ENCODE results near the gene HNF1B. TPM values are rescaled to one million over a fixed set of nuclear protein-coding genes. Genes with fewer than 3 reads are reported as not detected.

Gene HNF1B
- total RNA-seq, 4 donors from 2014 or later: 0.29 to 1.5 TPM; not detected in 2

GRCh38 chr17:37713028-37713431 lies 31.8 kb downstream of the HNF1B start:
- TF ChIP-seq CTCF (IDR thresholded peaks at IDR 0.05): no peak
- TF ChIP-seq POLR2A (IDR thresholded peaks at IDR 0.05): no peak
- no peaks in the 10 kb centered on the region for H3K9me3 ChIP-seq
- no peaks in the 10 kb centered on the region for H3K27me3 ChIP-seq
- DNase-seq: no peak
- no peak overlapping the region for H3K27ac ChIP-seq
- intact Hi-C loops (cut with DNase I; ENCODE audit: low total_unique reads): no loop called here
- H3K36me3 ChIP-seq: no peaks in the 10 kb centered on the region
- no peak overlapping the region for H3K4me3 ChIP-seq
- no peaks in the 10 kb centered on the region for H3K4me1 ChIP-seq

DNA sequence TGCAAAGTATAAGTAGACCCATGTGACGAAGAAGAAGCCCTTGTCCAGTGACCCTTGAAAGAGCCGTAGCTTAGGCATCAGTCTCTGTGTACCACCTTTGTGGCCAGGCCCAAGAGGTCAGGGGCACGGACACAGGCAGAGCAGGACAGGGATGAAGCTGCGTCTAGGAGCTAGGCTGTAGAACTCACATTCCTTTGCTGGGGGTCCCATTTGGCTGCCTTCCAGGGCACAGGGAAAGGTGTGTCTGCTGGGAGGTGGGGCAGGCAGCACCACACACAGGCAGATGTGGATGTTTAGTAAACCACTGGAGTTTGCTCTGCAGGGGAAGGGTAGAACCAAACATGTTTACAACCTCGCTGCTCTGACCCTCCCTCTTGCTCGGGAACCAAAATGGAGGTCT lies 33.7 kb downstream of the HNF1B start:
- H3K9me3 ChIP-seq: no peaks in the 10 kb centered on the region
- intact Hi-C loops (cut with DNase I; ENCODE audit: low total_unique reads): no loop called here
- H3K4me3 ChIP-seq: no peak overlapping the region
- H3K36me3 ChIP-seq: no peaks in the 10 kb centered on the region
- DNase-seq: no peak
- no peaks in the 10 kb centered on the region for H3K4me1 ChIP-seq
- no peak overlapping the region for H3K27ac ChIP-seq
- TF ChIP-seq POLR2A (IDR thresholded peaks at IDR 0.05) (no peak), CTCF (IDR thresholded peaks at IDR 0.05) (no peak)
- H3K27me3 ChIP-seq: no peaks in the 10 kb centered on the region

- Histone ChIP-seq H3K4me1 (no peaks in the 10 kb centered on the region), H3K36me3 (no peaks in the 10 kb centered on the region), H3K27ac (no peak overlapping the region), H3K9me3 (no peaks in the 10 kb centered on the region), H3K4me3 (no peak overlapping the region), H3K27me3 (no peaks in the 10 kb centered on the region)
- TF ChIP-seq CTCF (IDR thresholded peaks at IDR 0.05) (no peak), POLR2A (IDR thresholded peaks at IDR 0.05) (no peak)
- no peak for DNase-seq
- intact Hi-C loops (cut with DNase I; ENCODE audit: low total_unique reads): no loop called here
Measured at GRCh38 chr17:37710344-37710886, 34.4 kb downstream of the HNF1B start.

DNA sequence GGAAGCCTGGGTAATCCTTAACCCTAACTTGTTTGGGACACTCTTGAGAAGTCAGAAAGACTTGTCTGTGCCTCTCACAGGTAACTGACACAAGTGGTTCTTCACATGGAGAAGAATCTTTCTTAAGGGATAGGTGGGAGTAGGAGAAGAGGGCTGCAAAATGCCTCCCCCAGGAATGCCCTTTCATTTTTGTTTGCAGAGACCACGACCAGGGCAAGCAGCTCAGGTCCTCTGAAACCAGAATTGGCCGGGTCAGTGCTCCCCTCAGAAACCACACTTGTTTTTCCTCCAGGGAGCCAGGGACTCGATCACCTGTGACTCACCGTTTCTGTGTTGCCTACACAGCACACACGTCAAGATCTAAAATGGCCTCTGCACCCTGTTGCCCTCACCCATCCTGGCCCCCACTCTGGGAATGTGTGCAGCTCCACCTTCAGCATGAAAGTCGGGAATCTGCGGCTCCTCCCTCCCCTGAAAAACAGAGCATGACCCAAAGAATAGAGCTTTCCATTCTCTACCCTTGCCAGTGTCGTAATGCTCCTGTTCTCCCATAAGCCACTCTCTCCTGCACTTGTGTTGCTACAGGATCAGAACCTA lies 36.1 kb downstream of the HNF1B start:
- no peaks in the 10 kb centered on the region for H3K27me3 ChIP-seq
- no peaks in the 10 kb centered on the region for H3K36me3 ChIP-seq
- no peaks in the 10 kb centered on the region for H3K4me1 ChIP-seq
- TF ChIP-seq CTCF (IDR thresholded peaks at IDR 0.05) (no peak), POLR2A (IDR thresholded peaks at IDR 0.05) (no peak)
- no peak for DNase-seq
- H3K9me3 ChIP-seq: no peaks in the 10 kb centered on the region
- intact Hi-C loops (cut with DNase I; ENCODE audit: low total_unique reads): no loop called here
- H3K4me3 ChIP-seq: no peak overlapping the region
- no peak overlapping the region for H3K27ac ChIP-seq

- Histone ChIP-seq H3K27ac (no peak overlapping the region), H3K4me1 (no peaks in the 10 kb centered on the region), H3K36me3 (no peaks in the 10 kb centered on the region), H3K4me3 (no peak overlapping the region), H3K27me3 (no peaks in the 10 kb centered on the region), H3K9me3 (no peaks in the 10 kb centered on the region)
- no peak for TF ChIP-seq CTCF (IDR thresholded peaks at IDR 0.05)
- DNase-seq: no peak
- intact Hi-C loops (cut with DNase I; ENCODE audit: low total_unique reads): no loop called here
Measured at GRCh38 chr17:37708008-37708615, 36.7 kb downstream of the HNF1B start.

Measured in uterus (tissue), 4 donors.